B cell (primary cell): ENCODE measurements around the gene ZBTB24.

Experiments used
- CTCF ChIP-seq: fragments of 200-600 bp; IDR thresholded peaks from one replicate; pipeline ENCODE4 v1.8.0; 2022; ENCODE audit warnings: antibody characterized with exemption, mild to moderate bottlenecking
- EZH2 ChIP-seq: IDR thresholded peaks from 2 replicates; pipeline ENCODE4 v1.6.1; 2012; ENCODE audit warnings: borderline replicate concordance, low read depth, mild to moderate bottlenecking, moderate library complexity, low read length; ENCODE audit not compliant: insufficient read depth, poor library complexity, severe bottlenecking

GRCh38 chr6:109510358-109510757, 27.3 kb upstream of the ZBTB24 start:
- TF ChIP-seq CTCF (no peak), EZH2 (no peak)
